ENCODE data around the gene ENTHD1. TPM values are rescaled to one million over a fixed set of nuclear protein-coding genes. Genes with fewer than 3 reads are reported as not detected.
A peak's percentile ranks its signal among the peaks of the same experiment; 100 is the strongest.

The ENTHD1 gene
- total RNA-seq, 1 donor: not detected

DNA sequence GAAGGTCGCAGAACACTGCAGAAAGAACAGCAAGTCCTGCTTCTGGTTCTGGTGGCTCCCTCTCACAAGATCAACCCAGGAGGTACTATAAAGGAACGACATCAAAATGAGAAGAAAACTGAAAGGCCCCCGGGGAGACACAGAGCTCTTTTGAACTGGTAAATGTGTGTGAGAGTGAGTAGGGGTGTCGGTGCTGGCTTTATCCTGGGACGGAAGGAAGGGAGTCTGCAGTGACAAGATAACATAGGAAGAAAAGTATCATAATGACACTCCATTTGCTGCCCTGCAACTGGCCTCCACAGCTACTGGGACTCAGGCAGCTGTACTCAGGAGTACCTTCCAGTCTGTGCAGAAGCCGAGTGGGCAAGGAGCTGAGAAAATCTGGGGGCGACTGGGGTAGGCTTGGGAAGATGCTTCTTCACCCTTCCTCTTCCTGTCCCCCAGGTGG is 60.9 kb downstream of the ENTHD1 start:
- H3K4me1 ChIP-seq (ENCODE audit: insufficient read depth, low read length): no peaks in the 10 kb centered on the region
- TF ChIP-seq, protein P1, sequence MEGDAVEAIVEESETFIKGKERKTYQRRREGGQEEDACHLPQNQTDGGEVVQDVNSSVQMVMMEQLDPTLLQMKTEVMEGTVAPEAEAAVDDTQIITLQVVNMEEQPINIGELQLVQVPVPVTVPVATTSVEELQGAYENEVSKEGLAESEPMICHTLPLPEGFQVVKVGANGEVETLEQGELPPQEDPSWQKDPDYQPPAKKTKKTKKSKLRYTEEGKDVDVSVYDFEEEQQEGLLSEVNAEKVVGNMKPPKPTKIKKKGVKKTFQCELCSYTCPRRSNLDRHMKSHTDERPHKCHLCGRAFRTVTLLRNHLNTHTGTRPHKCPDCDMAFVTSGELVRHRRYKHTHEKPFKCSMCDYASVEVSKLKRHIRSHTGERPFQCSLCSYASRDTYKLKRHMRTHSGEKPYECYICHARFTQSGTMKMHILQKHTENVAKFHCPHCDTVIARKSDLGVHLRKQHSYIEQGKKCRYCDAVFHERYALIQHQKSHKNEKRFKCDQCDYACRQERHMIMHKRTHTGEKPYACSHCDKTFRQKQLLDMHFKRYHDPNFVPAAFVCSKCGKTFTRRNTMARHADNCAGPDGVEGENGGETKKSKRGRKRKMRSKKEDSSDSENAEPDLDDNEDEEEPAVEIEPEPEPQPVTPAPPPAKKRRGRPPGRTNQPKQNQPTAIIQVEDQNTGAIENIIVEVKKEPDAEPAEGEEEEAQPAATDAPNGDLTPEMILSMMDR (IDR thresholded peaks at IDR 0.05; ENCODE audit: extremely low read depth, low read depth, low read length): no peak
- H3K4me3 ChIP-seq (ENCODE audit: insufficient read depth, low read length): no peak overlapping the region
- H3K27ac ChIP-seq (ENCODE audit: low read depth, low read length): no peak overlapping the region
- H3K36me3 ChIP-seq (ENCODE audit: insufficient read depth, low read length): no peaks in the 10 kb centered on the region
- H2AFZ ChIP-seq (ENCODE audit: low read length): no peak overlapping the region
- no peak for DNase-seq (ENCODE audit: insufficient read length, low spot score, missing footprints)
- H3K9me3 ChIP-seq (ENCODE audit: low read depth, low read length): no peaks in the 10 kb centered on the region
- no peaks in the 10 kb centered on the region for H3K79me2 ChIP-seq (ENCODE audit: insufficient read depth, low read length)
- H3K27me3 ChIP-seq (ENCODE audit: insufficient read depth, low read length): peaks cover 19% of the 10 kb centered on the region
- no peak overlapping the region for H3K4me2 ChIP-seq (ENCODE audit: insufficient read depth, low read length)
- H4K20me1 ChIP-seq (ENCODE audit: insufficient read depth, low read length): no peaks in the 10 kb centered on the region

DNA sequence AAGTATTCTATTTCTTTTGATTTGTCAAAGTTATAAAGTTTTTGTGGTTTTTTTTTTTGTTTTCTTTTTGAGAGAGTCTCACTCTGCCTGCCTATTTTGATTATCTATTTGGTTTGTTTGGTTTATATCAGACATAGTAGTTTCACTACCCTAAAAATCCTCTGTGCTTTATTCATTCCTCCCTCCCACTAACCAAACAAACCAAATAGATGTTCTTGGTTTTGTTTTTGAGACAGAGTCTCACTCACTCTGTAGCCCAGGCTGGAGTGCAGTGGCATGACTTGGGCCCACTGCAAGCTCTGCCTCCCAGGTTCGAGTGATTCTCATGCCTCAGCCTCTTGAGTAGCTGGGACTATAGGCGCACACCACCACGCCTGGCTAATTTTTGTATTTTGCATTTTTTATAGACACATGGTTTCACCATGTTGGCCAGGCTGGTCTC is 67.9 kb downstream of the ENTHD1 start:
- no peak overlapping the region for H3K4me2 ChIP-seq (ENCODE audit: insufficient read depth, low read length)
- H2AFZ ChIP-seq (ENCODE audit: low read length): no peak overlapping the region
- H3K27me3 ChIP-seq (ENCODE audit: insufficient read depth, low read length): no peaks in the 10 kb centered on the region
- H3K79me2 ChIP-seq (ENCODE audit: insufficient read depth, low read length): no peaks in the 10 kb centered on the region
- no peak overlapping the region for H3K4me3 ChIP-seq (ENCODE audit: insufficient read depth, low read length)
- DNase-seq (ENCODE audit: insufficient read length, low spot score, missing footprints): no peak
- no peaks in the 10 kb centered on the region for H3K9me3 ChIP-seq (ENCODE audit: low read depth, low read length)
- no peaks in the 10 kb centered on the region for H3K4me1 ChIP-seq (ENCODE audit: insufficient read depth, low read length)
- H3K27ac ChIP-seq (ENCODE audit: low read depth, low read length): no peak overlapping the region
- TF ChIP-seq, protein P1 (IDR thresholded peaks at IDR 0.05; ENCODE audit: extremely low read depth, low read depth, low read length): no peak
- no peaks in the 10 kb centered on the region for H3K36me3 ChIP-seq (ENCODE audit: insufficient read depth, low read length)
- H4K20me1 ChIP-seq (ENCODE audit: insufficient read depth, low read length): no peaks in the 10 kb centered on the region

DNA sequence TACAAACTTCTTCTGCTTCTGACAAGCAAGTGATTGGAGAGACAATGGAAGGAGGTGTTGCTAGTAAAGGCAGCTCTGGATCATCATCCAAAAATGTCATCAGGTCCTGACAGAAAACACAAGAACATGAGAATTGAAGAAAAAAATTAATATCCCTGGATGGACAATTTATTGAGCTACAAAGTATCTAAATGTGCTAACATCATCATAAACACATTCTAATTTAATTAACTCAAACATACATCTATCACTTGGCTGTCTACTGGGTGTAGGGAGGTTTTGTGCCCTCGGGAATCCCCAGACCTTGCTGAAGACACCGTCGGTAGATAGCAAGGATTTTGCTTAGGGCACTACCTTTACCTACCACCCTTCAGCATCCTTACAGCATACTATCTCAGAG is 72.6 kb downstream of the ENTHD1 start:
- H3K27me3 ChIP-seq (ENCODE audit: insufficient read depth, low read length): no peaks in the 10 kb centered on the region

DNA sequence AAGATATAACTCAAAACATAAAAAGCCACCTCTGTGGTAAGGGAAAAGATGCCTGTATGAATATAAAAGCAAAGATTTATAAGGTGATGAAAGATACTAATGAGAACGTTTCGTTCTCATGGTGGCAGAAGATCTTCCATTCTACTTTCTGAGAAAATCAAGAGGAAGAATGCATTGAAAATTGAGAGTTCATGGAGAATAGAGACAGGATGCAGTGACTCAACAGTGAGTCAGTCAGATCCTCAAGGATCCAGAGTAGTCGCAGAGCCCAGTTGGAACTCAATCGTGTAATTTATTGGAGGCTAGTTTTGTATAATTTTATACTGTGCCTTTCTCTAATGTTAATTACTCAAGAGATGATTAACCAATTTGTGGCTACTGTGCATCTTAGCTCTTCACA is 73.3 kb downstream of the ENTHD1 start:
- TF ChIP-seq, protein P1 (IDR thresholded peaks at IDR 0.05; ENCODE audit: extremely low read depth, low read depth, low read length): no peak
- Histone ChIP-seq H3K4me3 (ENCODE audit: insufficient read depth, low read length) (no peak overlapping the region), H3K4me2 (ENCODE audit: insufficient read depth, low read length) (no peak overlapping the region), H3K27me3 (ENCODE audit: insufficient read depth, low read length) (no peaks in the 10 kb centered on the region), H3K27ac (ENCODE audit: low read depth, low read length) (no peak overlapping the region), H2AFZ (ENCODE audit: low read length) (no peak overlapping the region), H3K79me2 (ENCODE audit: insufficient read depth, low read length) (no peaks in the 10 kb centered on the region), H3K36me3 (ENCODE audit: insufficient read depth, low read length) (no peaks in the 10 kb centered on the region), H3K9me3 (ENCODE audit: low read depth, low read length) (no peaks in the 10 kb centered on the region), H4K20me1 (ENCODE audit: insufficient read depth, low read length) (no peaks in the 10 kb centered on the region), H3K4me1 (ENCODE audit: insufficient read depth, low read length) (peaks cover 10% of the 10 kb centered on the region)
- peak; percentile 81 for DNase-seq (ENCODE audit: insufficient read length, low spot score, missing footprints)

More for the DNA sequence above, 72.6 kb downstream of the ENTHD1 start:
- DNase-seq (ENCODE audit: insufficient read length, low spot score, missing footprints): no peak
- Histone ChIP-seq H3K27ac (ENCODE audit: low read depth, low read length) (no peak overlapping the region), H3K4me1 (ENCODE audit: insufficient read depth, low read length) (peaks cover 10% of the 10 kb centered on the region), H3K36me3 (ENCODE audit: insufficient read depth, low read length) (no peaks in the 10 kb centered on the region), H4K20me1 (ENCODE audit: insufficient read depth, low read length) (no peaks in the 10 kb centered on the region), H3K4me2 (ENCODE audit: insufficient read depth, low read length) (no peak overlapping the region), H3K79me2 (ENCODE audit: insufficient read depth, low read length) (no peaks in the 10 kb centered on the region), H3K4me3 (ENCODE audit: insufficient read depth, low read length) (no peak overlapping the region), H2AFZ (ENCODE audit: low read length) (no peak overlapping the region), H3K9me3 (ENCODE audit: low read depth, low read length) (no peaks in the 10 kb centered on the region)
- TF ChIP-seq, protein P1 (IDR thresholded peaks at IDR 0.05; ENCODE audit: extremely low read depth, low read depth, low read length): no peak
